Suprapubic skin (tissue), 4 donors: ENCODE results near the gene FASN. TPM values are rescaled to one million over a fixed set of nuclear protein-coding genes. Genes with fewer than 3 reads are reported as not detected.

Experiments used
- DNase-seq, 2 donors: peaks; one replicate each; pipeline ENCODE4 v3.0.0-alpha.2; 2019; ENCODE audit warnings: low spot score in 2 of 2
- H3K27ac ChIP-seq: fragments of 200-600 bp; sonication (generic); one replicate; pipeline ENCODE4 v1.5.1; 2019
- H3K27me3 ChIP-seq: fragments of 200-600 bp; sonication (generic); one replicate; pipeline ENCODE4 v1.5.1; 2019
- H3K36me3 ChIP-seq: fragments of 200-600 bp; sonication (generic); one replicate; pipeline ENCODE4 v1.5.1; 2019
- H3K4me1 ChIP-seq: fragments of 200-600 bp; sonication (generic); one replicate; pipeline ENCODE4 v1.5.1; 2019
- H3K4me3 ChIP-seq: fragments of 200-600 bp; sonication (generic); one replicate; pipeline ENCODE4 v1.5.1; 2019; ENCODE audit warnings: mild to moderate bottlenecking
- H3K9me3 ChIP-seq: fragments of 200-600 bp; sonication (generic); one replicate; pipeline ENCODE4 v1.5.1; 2019
- EP300 ChIP-seq: sonication (generic); formaldehyde crosslinking; IDR thresholded peaks from one replicate; pipeline ENCODE4 v1.6.1; 2017; ENCODE audit warnings: antibody characterized with exemption
- POLR2A ChIP-seq, 2 donors: fragments of 450-650 bp; IDR thresholded peaks; one replicate each; pipeline ENCODE4 v1.6.1; 2017; ENCODE audit warnings: antibody characterized with exemption in 2 of 2, mild to moderate bottlenecking in 2 of 2, moderate library complexity in 2 of 2
- POLR2AphosphoS5 ChIP-seq, 3 donors: sonication (generic); formaldehyde crosslinking; IDR thresholded peaks; one replicate each; pipeline ENCODE4 v1.6.1; 2017; ENCODE audit warnings: antibody characterized with exemption in 3 of 3
- WGBS: methylation state at CpG from one replicate; pipeline ENCODE4 v1.1.5; 2018; 5-methylcytosine and 5-hydroxymethylcytosine counted together
- total RNA-seq, 4 donors: library from RNA; depleted of rRNA; stranded (reverse); fragments of >200 nt; gene quantifications; one replicate each; pipeline ENCODE4 v1.1.0, GENCODE V29; 2016
- TF ChIP-seq, protein P1 (sequence below), 2 donors: fragments of 200-600 bp in 1 of 2; fragments of 450-650 bp in 1 of 2; sonication (generic) in 1 of 2; IDR thresholded peaks; one replicate each; pipeline ENCODE4 v1.5.1; 2016 to 2019; ENCODE audit warnings: antibody characterized with exemption in 2 of 2, mild to moderate bottlenecking in 1 of 2, moderate library complexity in 1 of 2

Gene FASN
- total RNA-seq, 4 donors from 2014 or later = 278 to 464 (median 359) TPM

- H3K27me3 ChIP-seq = no peaks in the 10 kb centered on the region
- H3K36me3 ChIP-seq = peaks cover 100% of the 10 kb centered on the region
- DNase-seq = no peak
- H3K4me3 ChIP-seq = no peak overlapping the region
- H3K4me1 ChIP-seq = no peaks in the 10 kb centered on the region
- WGBS = 90% methylated on average over 14 of the region's 39 CpGs
- no peak overlapping the region for H3K27ac ChIP-seq
- TF ChIP-seq POLR2AphosphoS5 (IDR thresholded peaks at IDR 0.05) (no peak), EP300 (no peak), POLR2A (IDR thresholded peaks at IDR 0.05) (no peak)
- TF ChIP-seq, protein P1, sequence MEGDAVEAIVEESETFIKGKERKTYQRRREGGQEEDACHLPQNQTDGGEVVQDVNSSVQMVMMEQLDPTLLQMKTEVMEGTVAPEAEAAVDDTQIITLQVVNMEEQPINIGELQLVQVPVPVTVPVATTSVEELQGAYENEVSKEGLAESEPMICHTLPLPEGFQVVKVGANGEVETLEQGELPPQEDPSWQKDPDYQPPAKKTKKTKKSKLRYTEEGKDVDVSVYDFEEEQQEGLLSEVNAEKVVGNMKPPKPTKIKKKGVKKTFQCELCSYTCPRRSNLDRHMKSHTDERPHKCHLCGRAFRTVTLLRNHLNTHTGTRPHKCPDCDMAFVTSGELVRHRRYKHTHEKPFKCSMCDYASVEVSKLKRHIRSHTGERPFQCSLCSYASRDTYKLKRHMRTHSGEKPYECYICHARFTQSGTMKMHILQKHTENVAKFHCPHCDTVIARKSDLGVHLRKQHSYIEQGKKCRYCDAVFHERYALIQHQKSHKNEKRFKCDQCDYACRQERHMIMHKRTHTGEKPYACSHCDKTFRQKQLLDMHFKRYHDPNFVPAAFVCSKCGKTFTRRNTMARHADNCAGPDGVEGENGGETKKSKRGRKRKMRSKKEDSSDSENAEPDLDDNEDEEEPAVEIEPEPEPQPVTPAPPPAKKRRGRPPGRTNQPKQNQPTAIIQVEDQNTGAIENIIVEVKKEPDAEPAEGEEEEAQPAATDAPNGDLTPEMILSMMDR (IDR thresholded peaks at IDR 0.05) = no peak
- no peaks in the 10 kb centered on the region for H3K9me3 ChIP-seq
Measured at GRCh38 chr17:82086941-82087906, 10.8 kb downstream of the FASN start.

GRCh38 chr17:82085931-82086764 lies 11.9 kb downstream of the FASN start:
- Histone ChIP-seq H3K36me3 (peaks cover 100% of the 10 kb centered on the region), H3K27me3 (no peaks in the 10 kb centered on the region), H3K9me3 (no peaks in the 10 kb centered on the region), H3K4me1 (no peaks in the 10 kb centered on the region), H3K27ac (no peak overlapping the region), H3K4me3 (no peak overlapping the region)
- no CpG with 5 or more reads among the region's 25 CpGs for WGBS
- no peak for DNase-seq
- TF ChIP-seq, protein P1 (IDR thresholded peaks at IDR 0.05) = no peak

- Histone ChIP-seq H3K4me3 (no peak overlapping the region), H3K4me1 (no peaks in the 10 kb centered on the region), H3K27ac (no peak overlapping the region), H3K27me3 (no peaks in the 10 kb centered on the region), H3K9me3 (no peaks in the 10 kb centered on the region), H3K36me3 (peaks cover 100% of the 10 kb centered on the region)
- DNase-seq = no peak
- no peak for TF ChIP-seq POLR2AphosphoS5 (IDR thresholded peaks at IDR 0.05)
- no peak for TF ChIP-seq POLR2A (IDR thresholded peaks at IDR 0.05)
- TF ChIP-seq, protein P1 (IDR thresholded peaks at IDR 0.05) = no peak
- TF ChIP-seq EP300 = no peak
- 89% methylated on average over 22 of the region's 49 CpGs for WGBS
Measured at GRCh38 chr17:82085031-82085861, 12.8 kb downstream of the FASN start.

DNA sequence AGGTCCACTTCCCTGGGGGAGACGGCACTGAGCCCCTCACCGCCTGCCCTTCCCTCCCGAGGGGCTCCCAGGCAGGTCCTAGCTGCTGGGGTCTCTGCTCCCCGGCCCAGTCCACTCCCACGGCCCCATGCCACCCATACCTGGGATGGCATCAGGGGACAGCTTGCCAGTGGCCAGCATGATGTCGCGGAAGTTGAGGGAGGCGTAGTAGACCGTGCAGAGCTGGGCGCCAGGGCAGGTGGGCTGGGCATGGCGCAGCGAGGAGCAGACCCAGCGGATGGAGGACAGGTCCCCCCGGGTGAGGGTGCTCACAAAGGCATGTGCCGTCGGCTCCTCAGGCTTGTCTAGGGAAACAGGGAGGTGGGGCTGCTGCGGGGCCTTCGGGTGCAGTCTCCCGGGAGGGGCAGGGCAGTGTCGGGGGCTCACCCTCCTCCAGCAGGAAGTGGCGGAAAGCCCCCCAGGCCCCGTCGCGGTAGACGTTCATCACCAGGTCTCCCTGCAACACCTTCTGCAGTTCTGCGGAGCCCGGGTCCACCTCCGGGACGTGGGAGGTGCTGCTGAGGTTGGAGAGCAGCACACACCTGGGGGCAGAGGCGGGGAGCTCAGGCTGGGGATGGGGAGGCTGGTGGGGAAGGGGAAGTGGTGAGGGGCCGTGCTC lies 13.5 kb downstream of the FASN start:
- WGBS = 95% methylated on average over 23 of the region's 31 CpGs
- Histone ChIP-seq H3K4me1 (no peaks in the 10 kb centered on the region), H3K4me3 (no peak overlapping the region), H3K9me3 (no peaks in the 10 kb centered on the region), H3K27ac (no peak overlapping the region), H3K36me3 (peaks cover 100% of the 10 kb centered on the region), H3K27me3 (no peaks in the 10 kb centered on the region)
- DNase-seq = no peak
- TF ChIP-seq, protein P1 (IDR thresholded peaks at IDR 0.05) = no peak
- no peak for TF ChIP-seq POLR2AphosphoS5 (IDR thresholded peaks at IDR 0.05)
- no peak for TF ChIP-seq POLR2A (IDR thresholded peaks at IDR 0.05)
- TF ChIP-seq EP300 = no peak
